GM23338 (cell line): Measurements from ENCODE around the gene TYW1. TPM values are rescaled to one million over a fixed set of nuclear protein-coding genes. Genes with fewer than 3 reads are reported as not detected.
"Not testable (repeated sequence)": the region's sequence is repeated elsewhere in the genome, so short reads cannot be mapped to it uniquely, and the experiment has no call there.

Experiments
- ATAC-seq: fragments of 200-7000 bp; cut with Tn5 transposase; 3 replicates; pipeline ENCODE4 v1.9.1; 2020
- DNase-seq: peaks from one replicate; pipeline ENCODE4 v3.0.0-alpha.2; 2015; ENCODE audit warnings: low spot score
- H2AFZ ChIP-seq: fragments of 200-600 bp; sonication (generic); 2 replicates; pipeline ENCODE4 v1.8.0; 2016; ENCODE audit warnings: antibody characterized with exemption, mild to moderate bottlenecking, moderate library complexity
- H3F3A ChIP-seq: fragments of 200-600 bp; sonication (generic); replicated peaks from 2 replicates; pipeline ENCODE4 v1.8.0; 2017; ENCODE audit warnings: antibody characterized with exemption, mixed run types, low read depth
- H3K27ac ChIP-seq: fragments of 200-600 bp; sonication (generic); 2 replicates; pipeline ENCODE4 v1.6.1; 2016; ENCODE audit warnings: low read depth
- H3K27me3 ChIP-seq: fragments of 200-600 bp; sonication (generic); 2 replicates; pipeline ENCODE4 v1.8.0; 2016; ENCODE audit warnings: mild to moderate bottlenecking, mixed run types, moderate library complexity; ENCODE audit not compliant: insufficient read depth
- H3K36me3 ChIP-seq: fragments of 200-600 bp; sonication (generic); 2 replicates; pipeline ENCODE4 v1.8.0; 2016; ENCODE audit warnings: mild to moderate bottlenecking; ENCODE audit not compliant: insufficient read depth
- H3K4me1 ChIP-seq: fragments of 200-600 bp; sonication (generic); 2 replicates; pipeline ENCODE4 v1.8.0; 2016; ENCODE audit warnings: mild to moderate bottlenecking, moderate library complexity; ENCODE audit not compliant: insufficient read depth
- H3K4me2 ChIP-seq: fragments of 200-600 bp; sonication (generic); 2 replicates; pipeline ENCODE4 v1.7.1; 2017; ENCODE audit warnings: mixed run types
- H3K4me3 ChIP-seq: fragments of 200-600 bp; sonication (generic); 2 replicates; pipeline ENCODE4 v1.6.1; 2016; ENCODE audit warnings: mixed run types
- H3K79me2 ChIP-seq: fragments of 200-600 bp; sonication (generic); replicated peaks from 2 replicates; pipeline ENCODE4 v1.8.0; 2017; ENCODE audit warnings: mild to moderate bottlenecking; ENCODE audit not compliant: insufficient read depth
- H3K9me2 ChIP-seq: fragments of 200-600 bp; sonication (generic); 2 replicates; pipeline ENCODE4 v1.8.0; 2017; ENCODE audit not compliant: insufficient read depth
- H4K20me1 ChIP-seq: fragments of 200-600 bp; sonication (generic); replicated peaks from 2 replicates; pipeline ENCODE4 v1.8.0; 2017; ENCODE audit warnings: mild to moderate bottlenecking; ENCODE audit not compliant: insufficient read depth
- H3K27ac Mint-ChIP-seq: 2 replicates; pipeline ENCODE4 v1.8.0; 2020; ENCODE audit warnings: inconsistent platforms, mild to moderate bottlenecking, moderate library complexity, mixed read lengths
- H3K27me3 Mint-ChIP-seq: 3 replicates; pipeline ENCODE4 v1.8.0; 2022; ENCODE audit warnings: low read depth, mild to moderate bottlenecking, moderate library complexity, mixed read lengths, inconsistent platforms; ENCODE audit not compliant: insufficient read depth, poor library complexity
- H3K36me3 Mint-ChIP-seq: 3 replicates; pipeline ENCODE4 v1.8.0; 2021; ENCODE audit warnings: low read depth, mild to moderate bottlenecking, inconsistent platforms, moderate library complexity, mixed read lengths
- H3K4me1 Mint-ChIP-seq: 3 replicates; pipeline ENCODE4 v1.8.0; 2020; ENCODE audit warnings: mild to moderate bottlenecking, inconsistent platforms, mixed read lengths
- H3K4me3 Mint-ChIP-seq: 3 replicates; pipeline ENCODE4 v1.8.0; 2021; ENCODE audit warnings: moderate library complexity, mild to moderate bottlenecking, inconsistent platforms, mixed read lengths
- H3K9me3 Mint-ChIP-seq: 3 replicates; pipeline ENCODE4 v1.8.0; 2020; ENCODE audit warnings: moderate library complexity, mild to moderate bottlenecking, inconsistent platforms, mixed read lengths
- CTCF ChIP-seq, 2 experiments: fragments of 200-600 bp in 1 of 2; sonication (generic) in 1 of 2; conservative IDR thresholded peaks; 2 replicates each; pipeline versions ENCODE4 v1.5.1 to v1.6.1; 2016 to 2017; ENCODE audit warnings: antibody characterized with exemption in 2 of 2, low read depth in 2 of 2, mild to moderate bottlenecking in 2 of 2, moderate library complexity in 1 of 2
- polyA plus RNA-seq: library from polyadenylated mRNA; unstranded; fragments of >200 nt; fragmentation: Nextera tagmentation; extraction: Ambion mirVana; gene quantifications from 2 replicates; pipeline ENCODE4 v1.2.1, GENCODE V29; 2016
- total RNA-seq: library from RNA; depleted of rRNA; stranded (reverse); fragments of >200 nt; shearing (Covaris generic); gene quantifications from 2 replicates; pipeline ENCODE4 v1.2.3, GENCODE V29; 2014

TYW1 gene
- total and polyA plus RNA-seq, 2 experiments from 2014 or later: 15.2 to 18.1 TPM

GRCh38 chr7:67156064-67156463, 159.4 kb downstream of the TYW1 start:
- H3K4me3 ChIP-seq, H3K36me3 ChIP-seq, H3K27me3 Mint-ChIP-seq, H3F3A ChIP-seq, ATAC-seq, H3K4me3 Mint-ChIP-seq, H3K9me2 ChIP-seq, H2AFZ ChIP-seq, DNase-seq, H4K20me1 ChIP-seq, H3K9me3 Mint-ChIP-seq, H3K4me1 Mint-ChIP-seq, H3K36me3 Mint-ChIP-seq, H3K27ac ChIP-seq, H3K27ac Mint-ChIP-seq, H3K27me3 ChIP-seq, H3K4me1 ChIP-seq, H3K4me2 ChIP-seq, H3K79me2 ChIP-seq: not testable (repeated sequence)

DNA sequence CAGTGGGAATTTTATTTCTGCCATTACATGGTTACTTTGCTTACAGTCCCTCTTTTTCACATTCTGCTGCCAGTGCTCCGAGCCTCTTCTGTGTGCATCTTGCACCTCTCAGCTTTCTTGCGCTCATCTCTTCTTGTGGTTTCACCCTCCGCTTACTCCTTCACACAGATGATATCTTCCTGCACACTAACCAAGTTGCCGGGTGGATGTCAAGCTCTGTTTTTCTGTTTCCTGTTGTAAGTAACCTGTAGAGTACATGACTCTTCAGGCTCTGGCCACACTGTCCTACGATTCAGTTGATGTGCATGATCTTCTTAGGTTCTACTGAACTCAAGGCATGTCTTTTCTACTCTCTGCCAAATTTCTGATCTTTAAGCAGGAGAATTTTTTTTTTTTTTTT, 166.7 kb downstream of the TYW1 start:
- H3K4me2 ChIP-seq, ATAC-seq, H3F3A ChIP-seq, H3K4me3 ChIP-seq, H2AFZ ChIP-seq, H3K79me2 ChIP-seq, H3K27me3 Mint-ChIP-seq, H3K4me3 Mint-ChIP-seq, H3K27ac ChIP-seq, DNase-seq, H3K9me2 ChIP-seq, H3K4me1 ChIP-seq, H3K4me1 Mint-ChIP-seq, H3K9me3 Mint-ChIP-seq, H3K27ac Mint-ChIP-seq, H3K36me3 Mint-ChIP-seq, H4K20me1 ChIP-seq, H3K36me3 ChIP-seq, H3K27me3 ChIP-seq: not testable (repeated sequence)

DNA sequence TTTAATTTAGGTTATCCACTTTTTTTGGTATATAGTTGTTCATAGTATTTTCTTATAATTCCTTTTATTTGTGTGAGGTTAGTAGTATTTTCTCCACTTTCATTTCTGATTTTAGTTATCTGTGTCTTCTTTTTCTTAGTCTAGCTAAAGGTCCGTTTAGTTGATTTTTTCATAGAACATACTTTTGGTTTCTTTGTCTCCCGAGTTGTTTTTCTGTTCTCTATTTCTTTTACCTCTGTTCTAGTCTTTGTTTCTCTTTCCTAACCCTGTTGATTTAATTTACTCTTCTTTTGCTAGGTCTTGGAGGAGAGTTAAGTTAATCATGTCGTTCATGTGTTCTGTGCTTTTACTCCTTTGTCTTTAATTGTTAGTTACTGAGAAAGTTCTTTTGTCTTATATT, 174.5 kb downstream of the TYW1 start:
- not testable (repeated sequence) for H3F3A ChIP-seq, H3K27ac ChIP-seq, H3K4me1 Mint-ChIP-seq, H3K9me2 ChIP-seq, H3K4me1 ChIP-seq, H3K36me3 Mint-ChIP-seq, H3K4me3 Mint-ChIP-seq, H3K27me3 Mint-ChIP-seq, H3K4me2 ChIP-seq, ATAC-seq, H3K79me2 ChIP-seq, H3K36me3 ChIP-seq, H4K20me1 ChIP-seq, DNase-seq, H3K27ac Mint-ChIP-seq, H3K27me3 ChIP-seq, H2AFZ ChIP-seq, H3K9me3 Mint-ChIP-seq, H3K4me3 ChIP-seq

DNA sequence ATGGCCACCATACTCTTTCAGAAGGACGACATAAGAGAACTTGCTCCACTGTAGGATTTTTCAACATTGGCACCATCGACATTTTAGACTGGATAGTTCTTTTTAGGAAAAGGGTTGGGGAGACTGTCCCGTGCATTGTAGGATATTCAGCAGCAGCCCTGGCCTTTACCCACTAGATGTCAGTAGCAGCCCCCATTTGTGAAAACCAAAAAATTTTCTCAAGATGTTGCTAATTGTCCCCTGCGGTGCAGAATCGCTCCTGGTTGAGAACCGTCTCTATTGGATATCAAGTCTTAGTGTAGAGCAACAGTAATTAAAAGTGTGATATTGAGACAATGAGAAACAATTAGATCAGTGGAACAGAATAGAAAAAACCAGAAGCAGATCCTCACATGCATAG, 180.1 kb downstream of the TYW1 start:
- H3K4me1 Mint-ChIP-seq: peaks cover 13% of the 10 kb centered on the region
- not testable (repeated sequence) for H3K79me2 ChIP-seq, H3K4me3 Mint-ChIP-seq, DNase-seq, H3K9me3 Mint-ChIP-seq, H2AFZ ChIP-seq, H3K9me2 ChIP-seq, H3K4me1 ChIP-seq, H3K27me3 Mint-ChIP-seq, H3K4me2 ChIP-seq, H4K20me1 ChIP-seq, H3K27ac ChIP-seq, H3F3A ChIP-seq, H3K27me3 ChIP-seq, H3K27ac Mint-ChIP-seq, H3K4me3 ChIP-seq, H3K36me3 Mint-ChIP-seq, H3K36me3 ChIP-seq
- ATAC-seq: peak; percentile 72
- peak; percentile 37 to 42 for TF ChIP-seq CTCF (conservative IDR thresholded peaks at IDR 0.05; ENCODE audit: low read depth in 2 of 2)
